Small intestine (tissue), 7 donors: ENCODE results near the gene SMS. TPM values are rescaled to one million over a fixed set of nuclear protein-coding genes. Genes with fewer than 3 reads are reported as not detected.

ENCODE experiments used
- DNase-seq, 2 donors: peaks; one replicate each; pipeline versions ENCODE4 v3.0.0 to v3.0.0-alpha.2; 2013
- FAIRE-seq: peaks from 2 replicates; lab custom pipeline; 2012; peaks lifted over from hg19 to GRCh38; lab: Jason Lieb, UNC
- H3K27ac ChIP-seq, 3 donors: one replicate each; pipeline ENCODE4 v1.5.1; 2013; ENCODE audit warnings: low read length in 2 of 3, mild to moderate bottlenecking in 2 of 3, control low read depth in 1 of 3, inconsistent platforms in 1 of 3, low read depth in 1 of 3, moderate library complexity in 1 of 3
- H3K27me3 ChIP-seq, 3 donors: one replicate each; pipeline ENCODE4 v1.6.1; 2013; ENCODE audit warnings: low read length in 3 of 3, inconsistent platforms in 1 of 3; ENCODE audit not compliant: control insufficient read depth in 3 of 3, insufficient read depth in 3 of 3
- H3K36me3 ChIP-seq, 3 donors: one replicate each; pipeline ENCODE4 v1.6.1; 2013; ENCODE audit warnings: low read length in 3 of 3, inconsistent platforms in 1 of 3, low read depth in 1 of 3, mild to moderate bottlenecking in 1 of 3, moderate library complexity in 1 of 3; ENCODE audit not compliant: control insufficient read depth in 3 of 3, insufficient read depth in 2 of 3
- H3K4me1 ChIP-seq, 3 donors: one replicate each; pipeline ENCODE4 v1.6.1; 2013; ENCODE audit warnings: low read length in 2 of 3, inconsistent platforms in 1 of 3, low read depth in 1 of 3, mild to moderate bottlenecking in 1 of 3, moderate library complexity in 1 of 3; ENCODE audit not compliant: control insufficient read depth in 3 of 3, insufficient read depth in 2 of 3
- H3K4me3 ChIP-seq, 3 donors: one replicate each; pipeline ENCODE4 v1.5.1; 2013; ENCODE audit warnings: low read length in 3 of 3, control low read depth in 1 of 3, inconsistent platforms in 1 of 3, low read depth in 1 of 3, mild to moderate bottlenecking in 1 of 3, moderate library complexity in 1 of 3
- H3K9me3 ChIP-seq, 2 donors: one replicate each; pipeline ENCODE4 v1.6.1; 2013; ENCODE audit warnings: low read depth in 1 of 2, low read length in 1 of 2; ENCODE audit not compliant: control insufficient read depth in 2 of 2, insufficient read depth in 1 of 2
- WGBS, 3 donors: extraction: QIAGEN DNeasy Blood & Tissue Kit; methylation state at CpG; one replicate each; pipeline ENCODE4 v1.1.7; 2013; 5-methylcytosine and 5-hydroxymethylcytosine counted together
- polyA plus RNA-seq, 4 donors: library from polyadenylated mRNA; stranded (reverse) in 3 of 4; unstranded in 1 of 4; fragments of 200-250 nt in 3 of 4; fragments of 120-200 nt in 1 of 4; gene quantifications; one replicate each; pipeline versions ENCODE4 v1.2.1 to v1.2.3, GENCODE V29; 2013
- donor health status: healthy with polysubstance abuse.
- donor health status: control.
- donor health status: control.
- donor health status: Bipolar disorder and iron deficiency.
- donor health status: healthy.

Gene SMS
- polyA plus RNA-seq, 4 donors = 60.3 to 89.2 (median 87.5) TPM

GRCh38 chrX:21963731-21964405 lies 23.4 kb downstream of the SMS start:
- WGBS, 3 donors = 79 to 91% (median 81%) methylated on average over 8 of the region's 8 CpGs
- Histone ChIP-seq H3K9me3 (no peaks in the 10 kb centered on the region), H3K27me3 (no peaks in the 10 kb centered on the region), H3K4me1 (peaks cover 0 to 5% (median 0%) of the 10 kb centered on the region in 3 donors), H3K27ac (no peak overlapping the region), H3K4me3 (no peak overlapping the region), H3K36me3 (peaks cover 0 to 14% (median 0%) of the 10 kb centered on the region in 3 donors)
- DNase-seq (no peak), FAIRE-seq (no peak)

- 88 to 94% (median 89%) methylated on average over 9 of the region's 9 CpGs for WGBS, 3 donors
- H3K36me3 ChIP-seq = peaks cover 0 to 22% (median 0%) of the 10 kb centered on the region in 3 donors
- FAIRE-seq = no peak
Measured at GRCh38 chrX:21966866-21967265, 26.4 kb downstream of the SMS start.

GRCh38 chrX:21968333-21968732 lies 27.8 kb downstream of the SMS start:
- peaks cover 0 to 8% (median 4%) of the 10 kb centered on the region in 3 donors for H3K4me1 ChIP-seq
- H3K9me3 ChIP-seq = no peaks in the 10 kb centered on the region
- no peak overlapping the region for H3K27ac ChIP-seq
- H3K4me3 ChIP-seq = no peak overlapping the region
- H3K27me3 ChIP-seq = no peaks in the 10 kb centered on the region
- H3K36me3 ChIP-seq = peaks cover 0 to 28% (median 0%) of the 10 kb centered on the region in 3 donors
- FAIRE-seq = no peak
- 75 to 82% (median 81%) methylated on average over 7 of the region's 7 CpGs for WGBS, 3 donors
- no peak for DNase-seq

More at GRCh38 chrX:21966866-21967265, 26.4 kb downstream of the SMS start:
- no peaks in the 10 kb centered on the region for H3K9me3 ChIP-seq
- DNase-seq = no peak
- no peaks in the 10 kb centered on the region for H3K4me1 ChIP-seq
- no peak overlapping the region for H3K4me3 ChIP-seq
- H3K27me3 ChIP-seq = no peaks in the 10 kb centered on the region
- H3K27ac ChIP-seq = no peak overlapping the region

- Histone ChIP-seq H3K9me3 (no peaks in the 10 kb centered on the region), H3K27me3 (no peaks in the 10 kb centered on the region), H3K36me3 (peaks cover 0 to 29% (median 0%) of the 10 kb centered on the region in 3 donors), H3K27ac (no peak overlapping the region), H3K4me3 (no peak overlapping the region), H3K4me1 (peaks cover 6 to 24% (median 7%) of the 10 kb centered on the region in 3 donors)
- no peak for DNase-seq
- no peak for FAIRE-seq
- 94 to 98% (median 96%) methylated on average over 4 of the region's 4 CpGs for WGBS, 3 donors
Measured at GRCh38 chrX:21970326-21970725, 29.8 kb downstream of the SMS start.

GRCh38 chrX:21972046-21972445 lies 31.5 kb downstream of the SMS start:
- peak overlapping the region in 1 of 3 donors; percentile 56 for H3K27ac ChIP-seq
- H3K9me3 ChIP-seq = no peaks in the 10 kb centered on the region
- no peak for FAIRE-seq
- H3K4me3 ChIP-seq = no peak overlapping the region
- peaks cover 6 to 29% (median 9%) of the 10 kb centered on the region in 3 donors for H3K4me1 ChIP-seq
- DNase-seq = no peak
- WGBS, 3 donors = 83 to 87% (median 83%) methylated on average over 5 of the region's 5 CpGs
- no peaks in the 10 kb centered on the region for H3K27me3 ChIP-seq
- H3K36me3 ChIP-seq = peaks cover 0 to 30% (median 0%) of the 10 kb centered on the region in 3 donors

- H3K27me3 ChIP-seq = no peaks in the 10 kb centered on the region
- WGBS, 3 donors = 76 to 91% (median 77%) methylated on average over 7 of the region's 7 CpGs
- H3K4me1 ChIP-seq = peaks cover 6 to 29% (median 9%) of the 10 kb centered on the region in 3 donors
- FAIRE-seq (no peak), DNase-seq (no peak)
- H3K9me3 ChIP-seq = no peaks in the 10 kb centered on the region
- peaks cover 0 to 24% (median 0%) of the 10 kb centered on the region in 3 donors for H3K36me3 ChIP-seq
- no peak overlapping the region for H3K4me3 ChIP-seq
- peak overlapping the region in 2 of 3 donors; percentile 73 to 78 for H3K27ac ChIP-seq
Measured at GRCh38 chrX:21972721-21973120, 32.2 kb downstream of the SMS start.

GRCh38 chrX:21973321-21974010 lies 33.0 kb downstream of the SMS start:
- H3K36me3 ChIP-seq = peaks cover 0 to 22% (median 0%) of the 10 kb centered on the region in 3 donors
- no peak overlapping the region for H3K4me3 ChIP-seq
- H3K9me3 ChIP-seq = no peaks in the 10 kb centered on the region
- FAIRE-seq = no peak
- 59 to 79% (median 67%) methylated on average over 12 of the region's 12 CpGs for WGBS, 3 donors
- DNase-seq = peak in 1 of 2 donors; percentile 22
- H3K27me3 ChIP-seq = no peaks in the 10 kb centered on the region
- peak overlapping the region; percentile 73 to 82 (median 78) for H3K27ac ChIP-seq
- H3K4me1 ChIP-seq = peaks cover 6 to 29% (median 9%) of the 10 kb centered on the region in 3 donors

- Histone ChIP-seq H3K4me3 (peak overlapping the region in 1 of 3 donors; percentile 11), H3K27ac (peak overlapping the region; percentile 73 to 82 (median 78)), H3K27me3 (no peaks in the 10 kb centered on the region), H3K36me3 (peaks cover 0 to 22% (median 0%) of the 10 kb centered on the region in 3 donors), H3K9me3 (no peaks in the 10 kb centered on the region), H3K4me1 (peaks cover 6 to 29% (median 9%) of the 10 kb centered on the region in 3 donors)
- WGBS, 3 donors = 7 to 31% (median 12%) methylated on average over 2 of the region's 2 CpGs
- DNase-seq (peak; percentile 77 to 82), FAIRE-seq (no peak)
Measured at GRCh38 chrX:21974011-21974385, 33.5 kb downstream of the SMS start.
